Measurements from ENCODE around the gene CDH3.

CDH3 gene

GRCh38 chr16:68722119-68723024 is 77.3 kb downstream of the CDH3 start:
- Histone ChIP-seq H3K4me3 (ENCODE audit: low read length) (no peak overlapping the region), H3K9me2 (replicated peaks; ENCODE audit: control insufficient read depth, low read length) (no peaks in the 10 kb centered on the region), H3K27ac (ENCODE audit: low read depth, low read length) (no peak overlapping the region), H3K36me3 (ENCODE audit: control insufficient read depth, low read length) (no peaks in the 10 kb centered on the region), H3K4me1 (ENCODE audit: control insufficient read depth, low read length) (no peaks in the 10 kb centered on the region), H4K20me1 (ENCODE audit: control insufficient read depth, insufficient read depth, low read depth, low read length) (no peaks in the 10 kb centered on the region), H3K4me2 (ENCODE audit: low read length) (no peak overlapping the region), H3K27me3 (ENCODE audit: control insufficient read depth, low read length) (no peaks in the 10 kb centered on the region), H3K79me2 (ENCODE audit: control insufficient read depth, low read length) (no peaks in the 10 kb centered on the region), H3F3A (ENCODE audit: control insufficient read depth, insufficient read depth) (no peaks in the 10 kb centered on the region), H3K9me3 (ENCODE audit: control insufficient read depth, insufficient read depth, low read length) (no peaks in the 10 kb centered on the region)
- TF ChIP-seq EZH2phosphoT487 (IDR thresholded peaks at IDR 0.05; ENCODE audit: borderline replicate concordance, low read length) (no peak), CTCF (IDR thresholded peaks at IDR 0.05; ENCODE audit: low read depth, low read length, poor library complexity, severe bottlenecking) (no peak)

GRCh38 chr16:68724797-68725196 is 79.7 kb downstream of the CDH3 start:
- Histone ChIP-seq H4K20me1 (ENCODE audit: control insufficient read depth, insufficient read depth, low read depth, low read length) (no peaks in the 10 kb centered on the region), H3K9me2 (replicated peaks; ENCODE audit: control insufficient read depth, low read length) (no peaks in the 10 kb centered on the region)

GRCh38 chr16:68728523-68728922 is 83.4 kb downstream of the CDH3 start:
- no peaks in the 10 kb centered on the region for H3K79me2 ChIP-seq (ENCODE audit: control insufficient read depth, low read length)
- no peak overlapping the region for H3K4me2 ChIP-seq (ENCODE audit: low read length)
- no peak overlapping the region for H3K4me3 ChIP-seq (ENCODE audit: low read length)
- H3K27ac ChIP-seq (ENCODE audit: low read depth, low read length): no peak overlapping the region
- no peaks in the 10 kb centered on the region for H3K36me3 ChIP-seq (ENCODE audit: control insufficient read depth, low read length)
- no peaks in the 10 kb centered on the region for H3K9me2 ChIP-seq (replicated peaks; ENCODE audit: control insufficient read depth, low read length)
- no peak for TF ChIP-seq CTCF (IDR thresholded peaks at IDR 0.05; ENCODE audit: low read depth, low read length, poor library complexity, severe bottlenecking)
- H3F3A ChIP-seq (ENCODE audit: control insufficient read depth, insufficient read depth): no peaks in the 10 kb centered on the region
- H3K4me1 ChIP-seq (ENCODE audit: control insufficient read depth, low read length): no peaks in the 10 kb centered on the region
- no peaks in the 10 kb centered on the region for H3K9me3 ChIP-seq (ENCODE audit: control insufficient read depth, insufficient read depth, low read length)
- H4K20me1 ChIP-seq (ENCODE audit: control insufficient read depth, insufficient read depth, low read depth, low read length): no peaks in the 10 kb centered on the region
- H3K27me3 ChIP-seq (ENCODE audit: control insufficient read depth, low read length): no peaks in the 10 kb centered on the region

More at GRCh38 chr16:68724797-68725196, 79.7 kb downstream of the CDH3 start:
- Histone ChIP-seq H3K4me3 (ENCODE audit: low read length) (no peak overlapping the region), H3K4me2 (ENCODE audit: low read length) (no peak overlapping the region), H3K36me3 (ENCODE audit: control insufficient read depth, low read length) (no peaks in the 10 kb centered on the region), H3K9me3 (ENCODE audit: control insufficient read depth, insufficient read depth, low read length) (no peaks in the 10 kb centered on the region), H3K4me1 (ENCODE audit: control insufficient read depth, low read length) (no peaks in the 10 kb centered on the region), H3K27me3 (ENCODE audit: control insufficient read depth, low read length) (no peaks in the 10 kb centered on the region), H3F3A (ENCODE audit: control insufficient read depth, insufficient read depth) (no peaks in the 10 kb centered on the region), H3K27ac (ENCODE audit: low read depth, low read length) (no peak overlapping the region), H3K79me2 (ENCODE audit: control insufficient read depth, low read length) (no peaks in the 10 kb centered on the region)
- TF ChIP-seq EZH2phosphoT487 (IDR thresholded peaks at IDR 0.05; ENCODE audit: borderline replicate concordance, low read length): no peak

GRCh38 chr16:68731637-68732036 is 86.5 kb downstream of the CDH3 start:
- H3K4me2 ChIP-seq (ENCODE audit: low read length): no peak overlapping the region
- H3K27me3 ChIP-seq (ENCODE audit: control insufficient read depth, low read length): no peaks in the 10 kb centered on the region
- H3K27ac ChIP-seq (ENCODE audit: low read depth, low read length): no peak overlapping the region
- no peaks in the 10 kb centered on the region for H3F3A ChIP-seq (ENCODE audit: control insufficient read depth, insufficient read depth)
- no peaks in the 10 kb centered on the region for H3K9me3 ChIP-seq (ENCODE audit: control insufficient read depth, insufficient read depth, low read length)
- no peaks in the 10 kb centered on the region for H3K4me1 ChIP-seq (ENCODE audit: control insufficient read depth, low read length)
- no peaks in the 10 kb centered on the region for H3K79me2 ChIP-seq (ENCODE audit: control insufficient read depth, low read length)
- H3K4me3 ChIP-seq (ENCODE audit: low read length): no peak overlapping the region
- no peaks in the 10 kb centered on the region for H3K36me3 ChIP-seq (ENCODE audit: control insufficient read depth, low read length)
- H3K9me2 ChIP-seq (replicated peaks; ENCODE audit: control insufficient read depth, low read length): no peaks in the 10 kb centered on the region
- no peaks in the 10 kb centered on the region for H4K20me1 ChIP-seq (ENCODE audit: control insufficient read depth, insufficient read depth, low read depth, low read length)
- no peak for TF ChIP-seq EZH2phosphoT487 (IDR thresholded peaks at IDR 0.05; ENCODE audit: borderline replicate concordance, low read length)
- no peak for TF ChIP-seq CTCF (IDR thresholded peaks at IDR 0.05; ENCODE audit: low read depth, low read length, poor library complexity, severe bottlenecking)

Data from DOHH2 (cell line).